Upper lobe of left lung (tissue), 4 donors: ENCODE measurements around the gene FAM118A.

ENCODE experiments used
- CTCF ChIP-seq, 6 experiments: fragments of 450-650 bp in 4 of 6; fragments of 200-600 bp in 2 of 6; sonication (generic) in 2 of 6; IDR thresholded peaks; one replicate each; pipeline ENCODE4 v1.5.1; 2016 to 2019; ENCODE audit warnings: antibody characterized with exemption in 6 of 6
- EP300 ChIP-seq, 4 donors: sonication (generic); formaldehyde crosslinking; IDR thresholded peaks; one replicate each; pipeline ENCODE4 v1.5.1; 2017; ENCODE audit warnings: antibody characterized with exemption in 4 of 4, control low read depth in 2 of 4
- POLR2A ChIP-seq, 4 donors: fragments of 450-650 bp; IDR thresholded peaks; one replicate each; pipeline ENCODE4 v1.5.1; 2016 to 2017; ENCODE audit warnings: antibody characterized with exemption in 4 of 4, mild to moderate bottlenecking in 2 of 4
- POLR2AphosphoS5 ChIP-seq, 2 donors: sonication (generic); formaldehyde crosslinking; IDR thresholded peaks; one replicate each; pipeline ENCODE4 v1.5.1; 2017; ENCODE audit warnings: antibody characterized with exemption in 2 of 2

GRCh38 chr22:45314054-45314721 lies 4.5 kb downstream of the FAM118A start:
- TF ChIP-seq POLR2A (IDR thresholded peaks at IDR 0.05) (no peak), CTCF (IDR thresholded peaks at IDR 0.05) (no peak), EP300 (IDR thresholded peaks at IDR 0.05) (no peak), POLR2AphosphoS5 (IDR thresholded peaks at IDR 0.05) (no peak)
